Muscle layer of colon (tissue), 2 donors: ENCODE measurements around the gene CDC14A.
"Not testable (repeated sequence)": the region's sequence is repeated elsewhere in the genome, so short reads cannot be mapped to it uniquely, and the experiment has no call there.

Experiments
- H3K27ac ChIP-seq: one replicate; pipeline ENCODE4 v1.7.0; 2013; ENCODE audit warnings: low read depth, mild to moderate bottlenecking, low read length, moderate library complexity
- H3K27me3 ChIP-seq, 2 donors: one replicate each; pipeline ENCODE4 v1.7.0; 2013; ENCODE audit warnings: low read length in 2 of 2, mild to moderate bottlenecking in 2 of 2; ENCODE audit not compliant: insufficient read depth in 2 of 2, control insufficient read depth in 1 of 2
- H3K36me3 ChIP-seq: one replicate; pipeline ENCODE4 v1.7.0; 2013; ENCODE audit warnings: mild to moderate bottlenecking, low read length; ENCODE audit not compliant: insufficient read depth
- H3K4me1 ChIP-seq: one replicate; pipeline ENCODE4 v1.7.0; 2013; ENCODE audit warnings: mild to moderate bottlenecking, low read length; ENCODE audit not compliant: insufficient read depth
- H3K4me3 ChIP-seq, 2 donors: one replicate each; pipeline ENCODE4 v1.7.0; 2013; ENCODE audit warnings: low read length in 2 of 2, low read depth in 1 of 2, mild to moderate bottlenecking in 1 of 2, moderate library complexity in 1 of 2
- H3K9ac ChIP-seq: one replicate; pipeline ENCODE4 v1.7.0; 2013; ENCODE audit warnings: low read length
- H3K9me3 ChIP-seq: one replicate; pipeline ENCODE4 v1.7.0; 2013; ENCODE audit warnings: mild to moderate bottlenecking, low read length
- donor health status: abdominal sarcoma.
- donor health status: Adenocarcinoma of cecum.

The CDC14A gene

DNA sequence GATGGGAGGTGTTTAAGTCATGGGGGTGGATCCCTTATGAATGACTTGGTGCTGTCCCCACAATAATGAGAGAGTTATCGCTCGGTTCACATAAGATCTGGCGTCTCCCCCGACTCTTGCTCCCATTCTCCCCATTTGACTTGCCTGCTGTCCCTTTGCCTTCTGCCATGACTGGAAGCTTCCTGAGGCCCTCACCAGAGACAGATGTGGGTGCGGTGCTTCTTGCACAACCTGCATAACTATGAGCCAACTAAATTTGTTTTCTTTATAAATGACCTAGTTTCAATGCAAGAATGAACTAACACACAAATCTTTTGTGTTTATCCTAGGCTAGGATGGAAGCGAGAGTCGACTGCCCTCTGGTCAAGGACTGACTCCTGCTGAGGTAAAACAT lies 31.2 kb upstream of the CDC14A start:
- Histone ChIP-seq H3K4me1 (no peaks in the 10 kb centered on the region), H3K27ac (no peak overlapping the region), H3K9me3 (peaks cover 5% of the 10 kb centered on the region), H3K4me3 (no peak overlapping the region), H3K27me3 (no peaks in the 10 kb centered on the region), H3K36me3 (no peaks in the 10 kb centered on the region), H3K9ac (no peak overlapping the region)

DNA sequence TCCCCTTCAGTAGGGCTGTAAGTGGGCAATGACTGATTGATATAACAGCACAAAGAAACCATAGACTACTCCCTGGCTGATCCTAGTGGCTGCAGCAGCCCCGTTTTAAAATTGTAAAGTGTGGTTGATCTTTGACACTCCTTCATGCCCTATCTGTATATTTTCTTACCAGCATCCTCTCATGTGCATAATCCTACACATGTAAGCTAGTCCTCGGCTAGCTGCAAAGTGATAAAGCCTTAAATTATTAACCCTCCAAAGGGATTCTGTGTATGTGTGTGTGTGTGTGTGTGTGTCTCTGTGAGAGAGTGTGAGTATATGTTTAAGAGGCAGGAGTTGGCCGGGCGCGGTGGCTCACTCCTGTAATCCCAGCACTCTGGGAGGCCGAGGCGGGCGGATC lies 30.8 kb upstream of the CDC14A start:
- Histone ChIP-seq H3K27ac (no peak overlapping the region), H3K9me3 (peaks cover 5% of the 10 kb centered on the region), H3K36me3 (no peaks in the 10 kb centered on the region), H3K4me1 (no peaks in the 10 kb centered on the region), H3K27me3 (no peaks in the 10 kb centered on the region), H3K9ac (no peak overlapping the region), H3K4me3 (no peak overlapping the region)

DNA sequence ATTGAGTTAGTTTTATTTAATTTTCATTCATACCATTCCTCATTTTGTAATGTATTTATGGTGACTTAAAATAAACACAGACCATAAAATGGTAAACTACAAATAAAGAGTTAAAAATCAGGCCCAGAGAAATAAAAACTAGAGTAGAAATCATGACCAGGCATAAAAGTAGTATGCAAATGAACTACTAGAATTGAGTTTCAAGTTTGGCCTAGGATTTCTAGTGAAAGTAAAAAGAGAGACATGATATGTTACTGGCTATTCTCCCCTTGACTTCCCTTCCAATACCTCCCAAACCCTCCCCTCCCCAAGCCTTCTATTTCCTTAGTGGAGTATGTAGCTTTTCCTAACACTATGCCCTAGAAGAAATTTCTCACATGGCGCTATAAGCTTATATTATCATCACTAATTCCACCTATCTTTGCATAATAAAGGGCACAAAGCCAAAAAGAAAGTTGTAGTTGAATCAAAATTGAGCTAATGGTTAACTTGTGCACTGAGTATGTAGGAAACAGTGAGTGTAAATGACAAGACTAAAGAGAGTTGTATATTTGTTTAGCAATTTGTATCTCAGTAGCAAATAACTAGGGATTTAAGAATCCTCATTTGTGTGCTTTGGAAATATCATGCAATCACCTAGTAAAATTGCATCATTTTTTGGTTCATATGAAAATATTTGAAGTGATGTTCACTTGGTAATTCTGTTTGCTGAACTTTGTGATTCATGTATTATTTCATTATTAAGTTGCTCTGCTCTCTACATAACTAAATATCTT lies 29.7 kb upstream of the CDC14A start:
- H3K9me3 ChIP-seq = peaks cover 5% of the 10 kb centered on the region
- H3K9ac ChIP-seq = no peak overlapping the region
- no peaks in the 10 kb centered on the region for H3K27me3 ChIP-seq
- no peak overlapping the region for H3K4me3 ChIP-seq
- H3K36me3 ChIP-seq = no peaks in the 10 kb centered on the region
- H3K27ac ChIP-seq = no peak overlapping the region
- H3K4me1 ChIP-seq = no peaks in the 10 kb centered on the region

DNA sequence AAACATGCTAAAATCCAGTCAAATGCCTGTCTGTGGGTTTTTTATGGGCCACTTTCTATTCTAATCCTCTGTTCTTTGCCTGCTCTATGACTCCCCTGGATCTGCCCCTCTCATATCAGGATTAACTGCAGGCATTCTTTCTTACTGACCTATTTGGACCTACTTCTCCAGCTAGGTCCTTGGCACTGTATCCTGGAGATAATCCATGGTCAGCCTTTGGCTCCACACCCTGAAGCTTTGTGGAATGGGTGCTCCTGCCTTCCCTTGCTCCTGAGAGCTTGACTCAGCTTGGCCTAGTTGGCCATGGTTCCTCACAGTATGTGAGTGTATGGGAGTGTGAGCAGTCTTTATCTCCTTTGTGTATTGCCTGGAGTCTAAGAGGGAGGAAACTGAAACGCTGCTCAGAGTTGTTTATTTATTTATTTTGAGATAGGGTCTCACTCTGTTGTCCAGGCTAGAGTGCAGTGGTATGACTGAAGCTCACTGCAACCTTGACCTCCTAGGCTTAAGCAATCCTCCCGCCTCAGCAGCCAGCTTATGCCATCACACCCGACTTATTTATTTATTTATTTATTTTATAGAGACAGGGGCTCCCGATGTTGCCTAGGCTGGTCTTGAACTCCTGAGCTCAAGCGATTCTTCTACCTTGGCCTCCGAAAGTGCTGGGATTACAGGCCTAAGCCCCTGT lies 28.7 kb upstream of the CDC14A start:
- H3K36me3 ChIP-seq = no peaks in the 10 kb centered on the region
- H3K4me1 ChIP-seq = no peaks in the 10 kb centered on the region
- H3K4me3 ChIP-seq = no peak overlapping the region
- no peak overlapping the region for H3K27ac ChIP-seq
- no peak overlapping the region for H3K9ac ChIP-seq
- H3K27me3 ChIP-seq = no peaks in the 10 kb centered on the region
- H3K9me3 ChIP-seq = peaks cover 5% of the 10 kb centered on the region

DNA sequence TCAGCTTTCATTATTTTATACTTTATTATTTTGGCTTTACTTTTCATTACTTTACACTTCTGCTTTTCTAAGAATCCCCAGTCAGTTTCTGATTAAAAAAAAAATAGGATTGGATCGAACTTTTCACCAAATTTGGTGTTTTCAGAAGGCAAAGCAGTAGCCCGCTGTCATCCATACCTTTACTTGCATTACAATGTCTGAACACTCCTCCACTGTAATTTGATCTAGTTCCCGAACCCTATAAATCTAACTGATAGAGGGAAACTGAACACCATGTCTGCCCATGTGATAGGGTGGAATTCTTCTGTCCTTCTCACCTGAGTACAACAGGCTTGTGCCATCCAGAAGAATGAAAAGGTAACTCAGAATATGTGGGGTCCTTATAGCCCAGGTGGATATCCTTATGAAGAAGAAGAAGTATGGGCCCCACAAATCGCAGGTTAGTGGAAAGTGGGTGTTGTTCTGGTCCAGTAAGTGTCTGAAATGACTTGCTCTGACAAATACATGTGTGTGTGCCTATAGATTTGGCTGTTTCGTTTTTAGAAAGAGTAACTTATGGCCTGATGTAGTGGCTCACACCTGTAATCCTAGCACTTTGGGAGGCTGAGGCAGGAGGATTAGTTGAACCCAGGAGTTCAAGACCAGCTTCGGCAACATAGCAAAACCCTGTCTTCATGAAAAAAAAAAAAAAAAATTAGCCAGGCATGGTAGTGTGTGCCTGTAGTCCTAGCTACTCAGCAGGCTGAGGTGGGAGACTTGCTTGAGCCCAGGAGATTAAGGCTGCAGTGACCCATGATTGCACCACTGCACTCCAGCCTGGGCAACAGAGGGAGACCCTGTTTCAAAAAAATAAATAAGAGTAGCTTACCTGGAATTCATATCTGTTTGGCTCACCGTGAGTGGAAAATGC lies 26.6 kb upstream of the CDC14A start:
- Histone ChIP-seq H3K9ac (no peak overlapping the region), H3K4me1 (no peaks in the 10 kb centered on the region), H3K36me3 (no peaks in the 10 kb centered on the region), H3K27me3 (no peaks in the 10 kb centered on the region), H3K9me3 (no peaks in the 10 kb centered on the region), H3K27ac (no peak overlapping the region), H3K4me3 (no peak overlapping the region)

DNA sequence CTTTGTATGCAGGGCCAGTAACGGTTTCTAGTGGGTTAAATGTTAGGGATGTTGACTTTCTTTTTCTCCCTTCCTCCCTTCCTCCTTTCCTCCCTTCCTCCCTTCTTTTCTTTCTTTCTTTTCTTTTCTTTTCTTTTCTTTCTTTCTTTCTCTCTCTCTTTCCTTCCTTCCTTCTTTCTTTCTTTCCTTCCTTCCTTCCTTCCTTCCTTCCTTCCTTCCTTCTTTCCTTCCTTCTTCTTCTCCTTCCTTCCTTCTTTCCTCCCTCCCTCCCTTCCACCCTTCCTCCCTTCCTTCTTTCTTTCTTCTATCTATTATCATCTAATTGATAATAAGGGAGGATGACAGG lies 26.0 kb upstream of the CDC14A start:
- H3K4me1 ChIP-seq, H3K4me3 ChIP-seq, H3K9ac ChIP-seq, H3K36me3 ChIP-seq, H3K27me3 ChIP-seq, H3K27ac ChIP-seq, H3K9me3 ChIP-seq: not testable (repeated sequence)

DNA sequence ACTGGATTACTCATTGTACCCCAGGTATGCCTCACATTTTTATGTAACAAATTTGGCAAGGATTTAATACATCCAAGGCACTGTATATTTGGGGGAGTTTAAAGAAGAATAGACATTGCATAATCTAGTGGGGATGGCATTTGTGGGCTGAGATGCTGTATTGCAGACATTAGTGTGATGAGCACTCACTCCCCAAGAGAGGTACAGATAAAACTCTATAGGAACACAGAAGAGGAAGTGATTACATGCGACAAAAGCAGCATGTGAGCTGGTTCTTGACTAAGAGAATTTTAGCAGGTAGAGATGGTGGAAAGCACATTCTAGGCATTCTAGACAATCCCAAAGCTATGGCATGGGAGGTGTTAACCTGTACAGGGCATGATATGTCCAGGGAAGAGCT lies 24.2 kb upstream of the CDC14A start:
- Histone ChIP-seq H3K4me1 (no peaks in the 10 kb centered on the region), H3K27me3 (no peaks in the 10 kb centered on the region), H3K9me3 (no peaks in the 10 kb centered on the region), H3K27ac (no peak overlapping the region), H3K4me3 (no peak overlapping the region), H3K36me3 (no peaks in the 10 kb centered on the region), H3K9ac (no peak overlapping the region)

DNA sequence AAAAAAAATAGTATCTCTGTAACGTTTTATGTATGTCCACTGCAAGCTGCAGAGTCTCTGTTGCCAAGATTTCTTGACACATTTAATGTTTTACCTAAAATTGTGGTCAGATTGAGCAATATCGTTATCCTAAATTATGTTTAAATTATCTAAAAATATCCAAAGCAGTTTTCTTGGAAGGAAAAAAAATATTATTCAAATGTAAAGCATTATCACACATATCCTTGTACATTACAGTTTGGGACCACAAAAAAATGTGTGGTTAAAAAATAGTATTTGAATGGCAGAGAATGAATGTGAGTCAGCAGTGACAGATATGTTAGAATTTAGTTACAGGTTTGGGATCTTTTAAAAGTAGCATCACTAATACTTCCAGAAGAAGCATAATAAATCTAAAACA lies 21.2 kb upstream of the CDC14A start:
- not testable (repeated sequence) for H3K9ac ChIP-seq, H3K27me3 ChIP-seq, H3K36me3 ChIP-seq, H3K4me1 ChIP-seq, H3K27ac ChIP-seq, H3K4me3 ChIP-seq, H3K9me3 ChIP-seq

DNA sequence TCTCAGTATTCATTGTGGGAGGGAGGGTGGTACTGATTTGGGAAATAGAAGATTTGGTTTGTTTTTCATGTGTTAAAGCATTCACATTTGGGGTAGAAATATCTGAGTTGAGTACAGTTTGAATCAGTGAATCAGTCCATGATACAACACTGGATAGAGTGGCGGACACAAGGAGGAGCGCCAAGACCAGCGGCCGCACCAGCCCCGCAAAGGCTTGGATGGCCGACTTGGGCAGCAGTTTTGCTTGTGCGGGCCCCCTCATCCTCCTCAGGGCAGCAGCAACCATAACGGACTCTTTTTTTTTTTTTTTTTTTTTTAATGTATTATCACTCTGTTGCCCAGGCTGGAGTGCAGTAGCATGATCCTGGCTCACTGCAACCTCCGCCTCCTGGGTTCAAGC lies 20.0 kb upstream of the CDC14A start:
- H3K27me3 ChIP-seq = no peaks in the 10 kb centered on the region

DNA sequence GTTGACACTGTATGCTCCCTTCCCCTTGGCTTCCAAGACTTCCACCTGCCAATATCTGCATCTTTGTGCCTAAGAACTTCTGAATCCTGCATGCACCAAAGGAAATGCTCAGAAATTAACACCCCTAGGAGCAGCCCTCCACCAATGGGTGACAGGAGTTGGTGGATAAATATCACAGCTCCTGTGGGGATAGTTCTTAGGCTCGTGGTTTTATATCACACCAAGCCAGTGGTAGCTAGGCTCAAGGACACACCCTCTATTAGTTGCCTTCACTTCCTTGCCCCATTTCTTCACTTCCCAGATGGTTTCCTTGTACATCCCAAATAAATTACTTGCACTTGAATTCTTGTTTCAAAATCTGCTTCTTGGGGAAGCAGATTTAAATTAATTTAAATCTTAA lies 16.9 kb upstream of the CDC14A start:
- Histone ChIP-seq H3K36me3 (no peaks in the 10 kb centered on the region), H3K4me3 (no peak overlapping the region)

More for the DNA sequence above, 20.0 kb upstream of the CDC14A start:
- Histone ChIP-seq H3K9me3 (no peaks in the 10 kb centered on the region), H3K27ac (no peak overlapping the region), H3K9ac (no peak overlapping the region), H3K36me3 (no peaks in the 10 kb centered on the region), H3K4me1 (no peaks in the 10 kb centered on the region), H3K4me3 (no peak overlapping the region)

DNA sequence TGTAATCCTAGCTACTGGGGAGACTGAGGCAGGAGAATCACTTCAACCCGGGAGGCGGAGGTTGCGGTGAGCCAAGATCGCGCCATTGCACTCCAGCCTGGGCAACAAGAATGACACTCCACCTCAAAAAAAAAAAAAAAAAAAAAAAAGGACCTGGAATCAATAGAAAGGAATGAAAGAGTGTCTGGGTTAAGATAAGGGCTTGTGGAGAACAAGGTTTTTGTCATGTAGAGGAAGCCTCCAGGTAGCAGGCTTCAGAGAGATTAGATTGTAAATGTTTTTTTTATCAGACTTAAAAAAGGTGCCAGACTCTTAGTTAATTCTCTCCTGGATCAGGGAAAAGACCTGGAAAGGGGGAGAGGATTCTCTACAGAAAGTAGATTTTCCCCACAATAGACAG lies 14.4 kb upstream of the CDC14A start:
- H3K27me3 ChIP-seq, H3K4me1 ChIP-seq, H3K9ac ChIP-seq, H3K4me3 ChIP-seq, H3K9me3 ChIP-seq, H3K27ac ChIP-seq, H3K36me3 ChIP-seq: not testable (repeated sequence)

More for the DNA sequence above, 16.9 kb upstream of the CDC14A start:
- no peak overlapping the region for H3K9ac ChIP-seq
- H3K9me3 ChIP-seq = no peaks in the 10 kb centered on the region
- no peak overlapping the region for H3K27ac ChIP-seq
- H3K4me1 ChIP-seq = no peaks in the 10 kb centered on the region
- H3K27me3 ChIP-seq = no peaks in the 10 kb centered on the region
